ENCODE data around the gene GNMT.

GNMT gene

GRCh38 chr6:42960243-42961019, at the start of gene GNMT:
TSS of gene GNMT (plus strand) at chr6:42960754. CDS start at chr6:42960768, 14 bp downstream.
- DNase-seq (ENCODE audit: low read depth) = no peak

GRCh38 chr6:42911171-42912021, 49.2 kb upstream of the GNMT start:
- no peak for DNase-seq (ENCODE audit: low read depth)

- DNase-seq (ENCODE audit: low read depth) = no peak
These were observed 46.0 kb upstream of the GNMT start for GRCh38 chr6:42914546-42914945.

- no peak for DNase-seq (ENCODE audit: low read depth)
These were observed 44.8 kb upstream of the GNMT start, which contains the start of gene PTCRA for GRCh38 chr6:42915732-42916131. TSS of gene PTCRA (plus strand) at chr6:42916053. CDS start at chr6:42916070, 17 bp downstream.

- no peak for DNase-seq (ENCODE audit: low read depth)
These were observed 44.3 kb upstream of the GNMT start for GRCh38 chr6:42916288-42916687.

GRCh38 chr6:42921801-42922200, 38.8 kb upstream of the GNMT start:
- DNase-seq (ENCODE audit: low read depth) = no peak

- DNase-seq (ENCODE audit: low read depth) = no peak
These were observed 36.9 kb upstream of the GNMT start for GRCh38 chr6:42923666-42924065.

GRCh38 chr6:42925248-42925857, 35.2 kb upstream of the GNMT start:
- no peak for DNase-seq (ENCODE audit: low read depth)

GRCh38 chr6:42928986-42929820, 31.4 kb upstream of the GNMT start, which contains the start of gene CNPY3:
TSS of gene CNPY3 (plus strand) at chr6:42929480. CDS start at chr6:42929571, 91 bp downstream.
- peak; percentile 87 for DNase-seq (ENCODE audit: low read depth)

GRCh38 chr6:42929821-42930360, 30.7 kb upstream of the GNMT start:
- DNase-seq (ENCODE audit: low read depth) = peak; percentile 51

- DNase-seq (ENCODE audit: low read depth) = no peak
These were observed 28.1 kb upstream of the GNMT start for GRCh38 chr6:42932412-42932811.

GRCh38 chr6:42933205-42933604, 27.3 kb upstream of the GNMT start:
- no peak for DNase-seq (ENCODE audit: low read depth)

- DNase-seq (ENCODE audit: low read depth) = no peak
These were observed 25.2 kb upstream of the GNMT start for GRCh38 chr6:42935322-42935721.

- no peak for DNase-seq (ENCODE audit: low read depth)
These were observed 24.2 kb upstream of the GNMT start for GRCh38 chr6:42936398-42936797.

- DNase-seq (ENCODE audit: low read depth) = no peak
These were observed 22.8 kb upstream of the GNMT start for GRCh38 chr6:42937548-42938427.

- no peak for DNase-seq (ENCODE audit: low read depth)
These were observed 22.1 kb upstream of the GNMT start for GRCh38 chr6:42938428-42938796.

- DNase-seq (ENCODE audit: low read depth) = no peak
These were observed 21.4 kb upstream of the GNMT start for GRCh38 chr6:42938987-42939809.

GRCh38 chr6:42939810-42940167, 20.8 kb upstream of the GNMT start:
- DNase-seq (ENCODE audit: low read depth) = no peak

GRCh38 chr6:42940493-42941045, 20.0 kb upstream of the GNMT start:
- DNase-seq (ENCODE audit: low read depth) = no peak

All from non-pigmented ciliary epithelial cell (primary cell).